HEK293 (cell line): ENCODE results near the gene PLPP7.

Source experiments
- GLI4 ChIP-seq: fragments of 450-650 bp; formaldehyde crosslinking; IDR thresholded peaks from 2 replicates; pipeline ENCODE4 v1.5.1; 2016; ENCODE audit warnings: missing biosample characterization, missing genetic modification characterization
- OVOL3 ChIP-seq: fragments of 450-650 bp; formaldehyde crosslinking; IDR thresholded peaks from 2 replicates; pipeline ENCODE4 v1.5.1; 2016; ENCODE audit warnings: missing biosample characterization, missing genetic modification characterization
- ZNF274 ChIP-seq, 2 experiments: fragments of 200-500 bp in 1 of 2; fragments of 450-650 bp in 1 of 2; sonication (Bioruptor generic) in 1 of 2; formaldehyde crosslinking in 1 of 2; IDR thresholded peaks; 2 replicates each; pipeline versions ENCODE4 v1.5.1 to v1.6.1; 2014 to 2016; ENCODE audit warnings: borderline replicate concordance in 1 of 2, inconsistent platforms in 1 of 2, low read length in 1 of 2, missing biosample characterization in 1 of 2, missing genetic modification characterization in 1 of 2
- ZNF416 ChIP-seq: fragments of 450-650 bp; formaldehyde crosslinking; IDR thresholded peaks from 2 replicates; pipeline ENCODE4 v1.5.1; 2016; ENCODE audit warnings: missing biosample characterization, missing genetic modification characterization
- ZNF521 ChIP-seq: fragments of 450-650 bp; formaldehyde crosslinking; IDR thresholded peaks from 2 replicates; pipeline ENCODE4 v1.5.1; 2017; ENCODE audit warnings: missing biosample characterization, mild to moderate bottlenecking, missing genetic modification characterization
- ZNF670 ChIP-seq: fragments of 450-650 bp; formaldehyde crosslinking; IDR thresholded peaks from 2 replicates; pipeline ENCODE4 v1.5.1; 2016; ENCODE audit warnings: missing biosample characterization, missing genetic modification characterization, low read depth
- ZNF792 ChIP-seq: fragments of 450-650 bp; formaldehyde crosslinking; IDR thresholded peaks from 2 replicates; pipeline ENCODE4 v1.5.1; 2016; ENCODE audit warnings: missing biosample characterization, missing genetic modification characterization
- TF ChIP-seq, protein P1 (sequence below): fragments of 450-650 bp; formaldehyde crosslinking; IDR thresholded peaks from 2 replicates; pipeline ENCODE4 v1.5.1; 2016; ENCODE audit warnings: missing biosample characterization, missing genetic modification characterization, borderline replicate concordance
- TF ChIP-seq, protein P2 (sequence below): fragments of 450-650 bp; formaldehyde crosslinking; IDR thresholded peaks from 2 replicates; pipeline ENCODE4 v1.5.1; 2016; ENCODE audit warnings: missing biosample characterization, missing genetic modification characterization

DNA sequence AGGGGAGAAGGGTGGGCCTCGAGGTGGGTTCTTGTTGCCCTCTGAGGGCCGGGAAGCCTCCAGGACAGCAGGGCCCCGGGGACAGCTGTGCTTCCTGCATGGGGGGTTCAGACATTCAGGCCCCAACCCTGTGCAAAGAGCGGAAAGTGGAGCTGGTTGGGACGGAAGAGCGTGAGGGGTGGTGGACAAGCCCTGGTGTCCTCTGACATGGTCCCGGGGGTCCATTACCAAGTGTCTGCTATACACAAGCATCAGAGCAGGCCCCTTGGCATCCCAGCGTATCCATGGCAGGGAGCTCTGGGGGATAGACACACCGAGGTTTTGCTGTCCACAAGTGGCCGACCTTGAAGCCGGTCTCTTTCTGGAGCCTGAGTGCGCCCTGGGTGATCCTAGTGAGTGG lies 9.3 kb downstream of the PLPP7 start:
- TF ChIP-seq ZNF274 (IDR thresholded peaks at IDR 0.05; ENCODE audit: low read length) (no peak), ZNF274 (tag by site-specific recombination; IDR thresholded peaks at IDR 0.05; ENCODE audit: borderline replicate concordance) (no peak), ZNF521 (tag by site-specific recombination) (no peak), ZNF670 (tag by site-specific recombination) (no peak), ZNF416 (tag by site-specific recombination) (no peak), ZNF792 (no peak), OVOL3 (tag by site-specific recombination) (no peak), GLI4 (tag by site-specific recombination) (no peak)
- TF ChIP-seq, protein P1, sequence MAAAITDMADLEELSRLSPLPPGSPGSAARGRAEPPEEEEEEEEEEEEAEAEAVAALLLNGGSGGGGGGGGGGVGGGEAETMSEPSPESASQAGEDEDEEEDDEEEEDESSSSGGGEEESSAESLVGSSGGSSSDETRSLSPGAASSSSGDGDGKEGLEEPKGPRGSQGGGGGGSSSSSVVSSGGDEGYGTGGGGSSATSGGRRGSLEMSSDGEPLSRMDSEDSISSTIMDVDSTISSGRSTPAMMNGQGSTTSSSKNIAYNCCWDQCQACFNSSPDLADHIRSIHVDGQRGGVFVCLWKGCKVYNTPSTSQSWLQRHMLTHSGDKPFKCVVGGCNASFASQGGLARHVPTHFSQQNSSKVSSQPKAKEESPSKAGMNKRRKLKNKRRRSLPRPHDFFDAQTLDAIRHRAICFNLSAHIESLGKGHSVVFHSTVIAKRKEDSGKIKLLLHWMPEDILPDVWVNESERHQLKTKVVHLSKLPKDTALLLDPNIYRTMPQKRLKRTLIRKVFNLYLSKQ (tag by site-specific recombination), result no peak
- TF ChIP-seq, protein P2, sequence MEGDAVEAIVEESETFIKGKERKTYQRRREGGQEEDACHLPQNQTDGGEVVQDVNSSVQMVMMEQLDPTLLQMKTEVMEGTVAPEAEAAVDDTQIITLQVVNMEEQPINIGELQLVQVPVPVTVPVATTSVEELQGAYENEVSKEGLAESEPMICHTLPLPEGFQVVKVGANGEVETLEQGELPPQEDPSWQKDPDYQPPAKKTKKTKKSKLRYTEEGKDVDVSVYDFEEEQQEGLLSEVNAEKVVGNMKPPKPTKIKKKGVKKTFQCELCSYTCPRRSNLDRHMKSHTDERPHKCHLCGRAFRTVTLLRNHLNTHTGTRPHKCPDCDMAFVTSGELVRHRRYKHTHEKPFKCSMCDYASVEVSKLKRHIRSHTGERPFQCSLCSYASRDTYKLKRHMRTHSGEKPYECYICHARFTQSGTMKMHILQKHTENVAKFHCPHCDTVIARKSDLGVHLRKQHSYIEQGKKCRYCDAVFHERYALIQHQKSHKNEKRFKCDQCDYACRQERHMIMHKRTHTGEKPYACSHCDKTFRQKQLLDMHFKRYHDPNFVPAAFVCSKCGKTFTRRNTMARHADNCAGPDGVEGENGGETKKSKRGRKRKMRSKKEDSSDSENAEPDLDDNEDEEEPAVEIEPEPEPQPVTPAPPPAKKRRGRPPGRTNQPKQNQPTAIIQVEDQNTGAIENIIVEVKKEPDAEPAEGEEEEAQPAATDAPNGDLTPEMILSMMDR (tag by site-specific recombination), result no peak
